PFSK-1 (cell line): ENCODE measurements around the gene TBL1Y.

Source experiments
- POLR2AphosphoS5 ChIP-seq: IDR thresholded peaks from 2 replicates; pipeline ENCODE4 v1.6.1; 2012; ENCODE audit warnings: low read depth, mild to moderate bottlenecking, control low read depth, low read length, moderate library complexity
- REST ChIP-seq, 2 experiments: IDR thresholded peaks; 2 replicates each; pipeline versions ENCODE4 v1.6.1 to v1.8.0; 2011 to 2012; ENCODE audit warnings: low read depth in 2 of 2, low read length in 2 of 2, control low read depth in 1 of 2, inconsistent platforms in 1 of 2, mild to moderate bottlenecking in 1 of 2, moderate library complexity in 1 of 2; ENCODE audit not compliant: insufficient read depth in 1 of 2
- TAF1 ChIP-seq: IDR thresholded peaks from 2 replicates; pipeline ENCODE4 v1.6.1; 2012; ENCODE audit warnings: low read length, control low read depth, borderline replicate concordance; ENCODE audit not compliant: insufficient read depth

DNA sequence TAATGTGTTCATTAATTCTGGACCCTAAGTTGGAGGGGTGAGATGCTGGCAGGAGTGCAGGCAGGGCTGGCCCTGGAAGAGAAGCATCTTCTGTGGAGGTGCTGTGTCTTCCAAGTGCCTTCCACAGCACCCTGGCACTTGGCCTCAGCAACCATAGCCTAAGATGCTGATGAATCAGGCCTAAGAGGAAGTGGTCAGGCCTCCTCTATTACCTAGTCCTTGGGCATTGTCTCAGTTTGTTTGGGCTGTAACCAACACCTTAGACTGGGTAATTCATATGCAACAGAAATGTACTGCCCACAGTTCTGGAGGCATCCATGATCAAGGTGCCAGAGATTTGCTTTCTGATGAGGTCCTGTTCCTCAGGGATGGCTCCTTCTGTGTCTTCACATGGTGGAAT lies 128.5 kb downstream of the TBL1Y start:
- TF ChIP-seq REST (IDR thresholded peaks at IDR 0.05; ENCODE audit: insufficient read depth in 1 of 2, low read depth in 2 of 2, low read length in 2 of 2) (no peak), TAF1 (no peak), POLR2AphosphoS5 (no peak)
